HCT116 (cell line): ENCODE measurements around the gene HMGB4. TPM values are rescaled to one million over a fixed set of nuclear protein-coding genes. Genes with fewer than 3 reads are reported as not detected.

Experiments
- ATAC-seq: fragments of 200-7000 bp; cut with Tn5 transposase; 2 replicates; pipeline ENCODE4 v1.9.1; 2020; ENCODE audit warnings: mild to moderate bottlenecking, moderate library complexity
- BruUV-seq: library from RNA; stranded (reverse); fragments of 400-500 nt; replicated peaks from 2 replicates; lab custom pipeline; 2021; lab: Mats Ljungman, UMichigan
- CTCF ChIA-PET: fragments of 300-600 bp; sonication (Branson Sonifier 250); formaldehyde crosslinking; loops from one replicate; lab custom pipeline; 2021; ENCODE audit warnings: antibody characterized with exemption; lab: Charles Lee
- POLR2A ChIA-PET: fragments of 300-600, 350-600 bp; sonication (Branson Sonifier 250); formaldehyde crosslinking; loops from one replicate; lab custom pipeline; 2021; ENCODE audit warnings: antibody characterized with exemption; lab: Charles Lee
- RAD21 ChIA-PET, 2 experiments: fragments of 300-600 bp; sonication (Branson Sonifier 250); formaldehyde crosslinking; loops; one replicate each; lab custom pipeline; 2023; ENCODE audit warnings: low total read pairs in 2 of 2; ENCODE audit not compliant: uncharacterized antibody in 2 of 2, unreplicated experiment in 2 of 2, low non-redundant PET in 1 of 2; lab: Charles Lee
- DNase-seq: peaks from one replicate; pipeline ENCODE4 v3.0.0-alpha.2; 2010; ENCODE audit warnings: low read depth, low spot score
- H2AFZ ChIP-seq: fragments of 200-600 bp; shearing (Covaris generic), sonication (generic); 2 replicates; pipeline ENCODE4 v1.6.1; 2017; ENCODE audit warnings: low read depth, mixed run types, mixed read lengths, antibody characterized with exemption, low read length; ENCODE audit not compliant: poor library complexity, severe bottlenecking
- H3K27ac ChIP-seq: 2 replicates; pipeline ENCODE4 v1.5.1; 2012; ENCODE audit warnings: low read depth, low read length
- H3K27me3 ChIP-seq: fragments of 200-600 bp; sonication (generic); 2 replicates; pipeline ENCODE4 v1.6.1; 2016; ENCODE audit warnings: mixed run types, low read length, mixed read lengths; ENCODE audit not compliant: insufficient read depth
- H3K36me3 ChIP-seq, 2 experiments: fragments of 200-500 bp in 1 of 2; fragments of 200-600 bp in 1 of 2; sonication (Bioruptor generic) in 1 of 2; sonication (generic) in 1 of 2; 2 replicates each; pipeline versions ENCODE4 v1.5.1 to v1.6.1; 2014 to 2016; ENCODE audit warnings: low read length in 2 of 2, inconsistent platforms in 1 of 2, mixed read lengths in 1 of 2, mixed run types in 1 of 2; ENCODE audit not compliant: insufficient read depth in 2 of 2, control insufficient read depth in 1 of 2
- H3K4me1 ChIP-seq, 2 experiments: fragments of 200-600 bp in 1 of 2; sonication (generic) in 1 of 2; 2 replicates each; pipeline versions ENCODE4 v1.5.1 to v1.6.1; 2012 to 2017; ENCODE audit warnings: low read length in 2 of 2, inconsistent platforms in 1 of 2, mild to moderate bottlenecking in 1 of 2, mixed read lengths in 1 of 2, mixed run types in 1 of 2, moderate library complexity in 1 of 2; ENCODE audit not compliant: insufficient read depth in 2 of 2, control insufficient read depth in 1 of 2
- H3K4me2 ChIP-seq: fragments of 200-600 bp; sonication (generic); 2 replicates; pipeline ENCODE4 v1.6.1; 2017; ENCODE audit warnings: mixed run types, low read length, mixed read lengths
- H3K4me3 ChIP-seq, 2 experiments: fragments of 200-600 bp in 1 of 2; sonication (generic) in 1 of 2; replicated peaks in 1 of 2; 2 replicates each; pipeline ENCODE4 v1.5.1; 2011 to 2016; ENCODE audit warnings: low read length in 2 of 2, control low read depth in 1 of 2, low read depth in 1 of 2, mild to moderate bottlenecking in 1 of 2, mixed read lengths in 1 of 2, mixed run types in 1 of 2
- H3K79me2 ChIP-seq: fragments of 200-600 bp; sonication (generic); 2 replicates; pipeline ENCODE4 v1.6.1; 2017; ENCODE audit warnings: mild to moderate bottlenecking, mixed run types, low read length, moderate library complexity, mixed read lengths; ENCODE audit not compliant: insufficient read depth
- H3K9ac ChIP-seq: fragments of 200-600 bp; sonication (generic); 2 replicates; pipeline ENCODE4 v1.6.1; 2016; ENCODE audit warnings: low read length, mixed read lengths
- H3K9me2 ChIP-seq: fragments of 200-600 bp; sonication (generic), shearing (Covaris generic); 2 replicates; pipeline ENCODE4 v1.6.1; 2017; ENCODE audit warnings: mixed run types, mild to moderate bottlenecking, moderate library complexity; ENCODE audit not compliant: insufficient read depth
- H3K9me3 ChIP-seq, 2 experiments: fragments of 200-500 bp in 1 of 2; fragments of 200-600 bp in 1 of 2; sonication (Bioruptor generic) in 1 of 2; sonication (generic) in 1 of 2; 2 replicates each; pipeline ENCODE4 v1.6.1; 2014 to 2017; ENCODE audit warnings: low read length in 2 of 2, mixed read lengths in 2 of 2, inconsistent platforms in 1 of 2, low read depth in 1 of 2, mild to moderate bottlenecking in 1 of 2, mixed run types in 1 of 2, moderate library complexity in 1 of 2; ENCODE audit not compliant: control insufficient read depth in 1 of 2, insufficient read depth in 1 of 2
- H4K20me1 ChIP-seq: fragments of 200-600 bp; sonication (generic), shearing (Covaris generic); 2 replicates; pipeline ENCODE4 v1.6.1; 2017; ENCODE audit warnings: mixed run types, mild to moderate bottlenecking, moderate library complexity; ENCODE audit not compliant: insufficient read depth
- ATF3 ChIP-seq: IDR thresholded peaks from 2 replicates; pipeline ENCODE4 v1.6.1; 2012
- CBX3 ChIP-seq: IDR thresholded peaks from 2 replicates; pipeline ENCODE4 v1.6.1; 2012; ENCODE audit warnings: low read depth
- CEBPB ChIP-seq: IDR thresholded peaks from 2 replicates; pipeline ENCODE4 v1.6.1; 2012; ENCODE audit warnings: low read depth
- CTCF ChIP-seq, 3 experiments: fragments of 200-600 bp in 1 of 3; sonication (generic) in 1 of 3; IDR thresholded peaks in 2 of 3; conservative IDR thresholded peaks in 1 of 3; 2 replicates each; pipeline ENCODE4 v1.5.1; 2012 to 2017; ENCODE audit warnings: low read depth in 2 of 3, low read length in 2 of 3, antibody characterized with exemption in 1 of 3, borderline replicate concordance in 1 of 3, control low read depth in 1 of 3, mild to moderate bottlenecking in 1 of 3, mixed read lengths in 1 of 3, mixed run types in 1 of 3, moderate library complexity in 1 of 3; ENCODE audit not compliant: insufficient read depth in 1 of 3
- EGR1 ChIP-seq: IDR thresholded peaks from 2 replicates; pipeline ENCODE4 v1.6.1; 2012; ENCODE audit warnings: low read depth
- ELF1 ChIP-seq: IDR thresholded peaks from 2 replicates; pipeline ENCODE4 v1.6.1; 2012; ENCODE audit warnings: low read depth, borderline replicate concordance
- EZH2 ChIP-seq: fragments of 200-600 bp; sonication (generic); IDR thresholded peaks from 2 replicates; pipeline ENCODE4 v1.6.1; 2017; ENCODE audit warnings: antibody characterized with exemption, mixed run types
- EZH2phosphoT487 ChIP-seq: fragments of 200-600 bp; IDR thresholded peaks from 2 replicates; pipeline ENCODE4 v1.6.1; 2018; ENCODE audit warnings: antibody characterized with exemption, borderline replicate concordance
- FOSL1 ChIP-seq: IDR thresholded peaks from 2 replicates; pipeline ENCODE4 v1.6.1; 2012; ENCODE audit warnings: low read depth
- JUND ChIP-seq: IDR thresholded peaks from 2 replicates; pipeline ENCODE4 v1.6.1; 2012
- MAX ChIP-seq: IDR thresholded peaks from 2 replicates; pipeline ENCODE4 v1.6.1; 2012
- POLR2A ChIP-seq: IDR thresholded peaks from 2 replicates; pipeline ENCODE4 v1.7.0; 2011; ENCODE audit warnings: borderline replicate concordance; ENCODE audit not compliant: insufficient read depth, insufficient read length; ENCODE audit errors: extremely low read depth
- REST ChIP-seq: IDR thresholded peaks from 2 replicates; pipeline ENCODE4 v1.6.1; 2012; ENCODE audit warnings: low read depth
- SIN3A ChIP-seq: IDR thresholded peaks from 2 replicates; pipeline ENCODE4 v1.6.1; 2012; ENCODE audit warnings: low read depth
- SP1 ChIP-seq: IDR thresholded peaks from 2 replicates; pipeline ENCODE4 v1.6.1; 2012; ENCODE audit warnings: low read depth
- TCF7L2 ChIP-seq: IDR thresholded peaks from 2 replicates; pipeline ENCODE4 v1.7.0; 2011; ENCODE audit warnings: borderline replicate concordance, inconsistent platforms; ENCODE audit not compliant: insufficient read depth, insufficient read length; ENCODE audit errors: extremely low read depth
- YY1 ChIP-seq: IDR thresholded peaks from 2 replicates; pipeline ENCODE4 v1.6.1; 2011; ENCODE audit warnings: low read length, low read depth, moderate library complexity, mild to moderate bottlenecking; ENCODE audit not compliant: insufficient replicate concordance; ENCODE audit errors: extremely low read depth
- ZNF274 ChIP-seq: fragments of 200-500 bp; sonication (Bioruptor generic); IDR thresholded peaks from 2 replicates; pipeline ENCODE4 v1.6.1; 2014; ENCODE audit warnings: mild to moderate bottlenecking, low read depth, low read length, inconsistent platforms
- intact Hi-C: fragments of 100-400 bp; cut with micrococcal nuclease; formaldehyde crosslinking; loops from 2 replicates; pipeline ENCODE4 v1.10.0; 2022
- total RNA-seq: library from RNA; stranded (reverse); gene quantifications from one replicate; pipeline ENCODE4 v1.2.1, GENCODE V29; 2021; ENCODE audit not compliant: unreplicated experiment

The HMGB4 gene
- total RNA-seq, 1 experiment from 2014 or later: not detected

GRCh38 chr1:33828654-33829053, 35.2 kb upstream of the HMGB4 start:
- ChIA-PET CTCF (no interaction called here), RAD21 (no interaction called here), POLR2A (no interaction called here)
- DNase-seq (no peak), ATAC-seq (no peak)
- TF ChIP-seq REST: no peak
- TF ChIP-seq ZNF274: no peak
- TF ChIP-seq EGR1: no peak
- no peak for TF ChIP-seq FOSL1
- TF ChIP-seq SP1: no peak
- no peak for TF ChIP-seq CEBPB
- TF ChIP-seq EZH2phosphoT487: no peak
- no peak for TF ChIP-seq JUND
- TF ChIP-seq POLR2A: no peak
- TF ChIP-seq CBX3: no peak
- no peak for TF ChIP-seq YY1
- TF ChIP-seq ATF3: no peak
- no peak for TF ChIP-seq CTCF (IDR thresholded peaks at IDR 0.05 in 2 of 3, conservative IDR thresholded peaks at IDR 0.05 in 1 of 3; ENCODE audit: borderline replicate concordance in 1 of 3, insufficient read depth in 1 of 3, low read depth in 2 of 3, low read length in 2 of 3)
- no peak for TF ChIP-seq TCF7L2
- no peak for TF ChIP-seq ELF1
- no peak for TF ChIP-seq SIN3A
- TF ChIP-seq EZH2: no peak
- TF ChIP-seq MAX: no peak
- H3K27ac ChIP-seq: no peak overlapping the region
- no peaks in the 10 kb centered on the region for H3K36me3 ChIP-seq
- H3K4me2 ChIP-seq: no peak overlapping the region
- no peaks in the 10 kb centered on the region for H3K4me1 ChIP-seq
- H3K9me2 ChIP-seq: no peaks in the 10 kb centered on the region
- no peak overlapping the region for H3K4me3 ChIP-seq
- no peaks in the 10 kb centered on the region for H3K79me2 ChIP-seq
- no TSS peak for BruUV-seq
- H3K27me3 ChIP-seq: no peaks in the 10 kb centered on the region
- no peaks in the 10 kb centered on the region for H3K9me3 ChIP-seq
- H4K20me1 ChIP-seq: no peaks in the 10 kb centered on the region
- H2AFZ ChIP-seq: no peak overlapping the region
- intact Hi-C loops: no loop called here
- no peak overlapping the region for H3K9ac ChIP-seq
